Activated CD4-positive, CD25-positive, alpha-beta regulatory T cell treated with anti-CD3 and anti-CD28 coated beads, Interleukin-2, amount 50 U/mL, for 16 hours (primary cell): ENCODE data around the gene HOXC6.

Experiments used
- DNase-seq: peaks from one replicate; pipeline ENCODE4 v3.0.0-alpha.2; 2020; ENCODE audit warnings: low read depth, low spot score

Gene HOXC6

GRCh38 chr12:53990311-53991076 lies 37.7 kb upstream of the HOXC6 start:
- DNase-seq, result no peak

- DNase-seq, result no peak
Measured at GRCh38 chr12:53991077-53991460, 37.2 kb upstream of the HOXC6 start.

GRCh38 chr12:53992377-53992889 lies 35.8 kb upstream of the HOXC6 start:
- no peak for DNase-seq

GRCh38 chr12:53993162-53994008 lies 34.9 kb upstream of the HOXC6 start:
- no peak for DNase-seq

GRCh38 chr12:53994009-53994263 lies 34.3 kb upstream of the HOXC6 start:
- no peak for DNase-seq

- DNase-seq, result no peak
Measured at GRCh38 chr12:53994264-53995001, 33.8 kb upstream of the HOXC6 start.

GRCh38 chr12:53995002-53995377 lies 33.2 kb upstream of the HOXC6 start:
- no peak for DNase-seq

- DNase-seq, result no peak
Measured at GRCh38 chr12:53995378-53996239, 32.6 kb upstream of the HOXC6 start.

GRCh38 chr12:53996240-53997203 lies 31.7 kb upstream of the HOXC6 start:
- DNase-seq, result no peak

- no peak for DNase-seq
Measured at GRCh38 chr12:53997204-53998109, 30.8 kb upstream of the HOXC6 start.

- no peak for DNase-seq
Measured at GRCh38 chr12:53998110-53998899, 29.9 kb upstream of the HOXC6 start.

- no peak for DNase-seq
Measured at GRCh38 chr12:53998900-53999236, 29.4 kb upstream of the HOXC6 start.

- no peak for DNase-seq
Measured at GRCh38 chr12:53999559-54000115, 28.6 kb upstream of the HOXC6 start.

- no peak for DNase-seq
Measured at GRCh38 chr12:54000116-54001114, 27.8 kb upstream of the HOXC6 start, which contains the start of gene HOXC9. HOXC9 (plus strand) TSS chr12:54000161; CDS start chr12:54000189, 28 bp downstream.

GRCh38 chr12:54001283-54002187 lies 26.7 kb upstream of the HOXC6 start:
- no peak for DNase-seq
